Measurements from ENCODE around the gene OSBPL2.

OSBPL2 gene

GRCh38 chr20:62236766-62237513 lies 1.4 kb upstream of the OSBPL2 start:
- no peak for DNase-seq

GRCh38 chr20:62237514-62237800 lies 864 bp upstream of the OSBPL2 start:
- DNase-seq = no peak

- DNase-seq = no peak
Measured at GRCh38 chr20:62238569-62239277, 402 bp downstream of the OSBPL2 start.

- no peak for DNase-seq
Measured at GRCh38 chr20:62239278-62239879, 1.1 kb downstream of the OSBPL2 start.

GRCh38 chr20:62240020-62240685 lies 1.8 kb downstream of the OSBPL2 start:
- no peak for DNase-seq

GRCh38 chr20:62241506-62241905 lies 3.2 kb downstream of the OSBPL2 start:
- no peak for DNase-seq

GRCh38 chr20:62242176-62242575 lies 3.9 kb downstream of the OSBPL2 start:
- no peak for DNase-seq

GRCh38 chr20:62243106-62243505 lies 4.8 kb downstream of the OSBPL2 start:
- no peak for DNase-seq

- DNase-seq = no peak
Measured at GRCh38 chr20:62243906-62244515, 5.7 kb downstream of the OSBPL2 start.

GRCh38 chr20:62244644-62245108 lies 6.4 kb downstream of the OSBPL2 start:
- no peak for DNase-seq

- DNase-seq = no peak
Measured at GRCh38 chr20:62245911-62246280, 7.6 kb downstream of the OSBPL2 start.

- no peak for DNase-seq
Measured at GRCh38 chr20:62246431-62246830, 8.1 kb downstream of the OSBPL2 start.

GRCh38 chr20:62246872-62247652 lies 8.7 kb downstream of the OSBPL2 start:
- DNase-seq = no peak

GRCh38 chr20:62248890-62249560 lies 10.7 kb downstream of the OSBPL2 start:
- DNase-seq = no peak

- DNase-seq = no peak
Measured at GRCh38 chr20:62252342-62252966, 14.1 kb downstream of the OSBPL2 start.

- DNase-seq = no peak
Measured at GRCh38 chr20:62253398-62253797, 15.1 kb downstream of the OSBPL2 start.

- no peak for DNase-seq
Measured at GRCh38 chr20:62254021-62254724, 15.9 kb downstream of the OSBPL2 start.

GRCh38 chr20:62255976-62256375 lies 17.7 kb downstream of the OSBPL2 start:
- no peak for DNase-seq

- no peak for DNase-seq
Measured at GRCh38 chr20:62258499-62259293, 20.4 kb downstream of the OSBPL2 start.

- DNase-seq = no peak
Measured at GRCh38 chr20:62259294-62259565, 20.9 kb downstream of the OSBPL2 start.
